Body of pancreas (tissue), 4 donors: Measurements from ENCODE around the gene NCOR1.

Source experiments
- POLR2A ChIP-seq, 3 donors: fragments of 450-650 bp; IDR thresholded peaks; one replicate each; pipeline ENCODE4 v1.6.1; 2016; ENCODE audit warnings: antibody characterized with exemption in 3 of 3, mild to moderate bottlenecking in 2 of 3
- TF ChIP-seq, protein P1 (sequence below), 7 experiments: fragments of 450-650 bp in 4 of 7; fragments of 200-600 bp in 3 of 7; sonication (generic) in 3 of 7; IDR thresholded peaks; one replicate each; pipeline ENCODE4 v1.5.1; 2016 to 2019; ENCODE audit warnings: antibody characterized with exemption in 7 of 7

GRCh38 chr17:15999974-16000827, 215.1 kb downstream of the NCOR1 start:
- TF ChIP-seq, protein P1, sequence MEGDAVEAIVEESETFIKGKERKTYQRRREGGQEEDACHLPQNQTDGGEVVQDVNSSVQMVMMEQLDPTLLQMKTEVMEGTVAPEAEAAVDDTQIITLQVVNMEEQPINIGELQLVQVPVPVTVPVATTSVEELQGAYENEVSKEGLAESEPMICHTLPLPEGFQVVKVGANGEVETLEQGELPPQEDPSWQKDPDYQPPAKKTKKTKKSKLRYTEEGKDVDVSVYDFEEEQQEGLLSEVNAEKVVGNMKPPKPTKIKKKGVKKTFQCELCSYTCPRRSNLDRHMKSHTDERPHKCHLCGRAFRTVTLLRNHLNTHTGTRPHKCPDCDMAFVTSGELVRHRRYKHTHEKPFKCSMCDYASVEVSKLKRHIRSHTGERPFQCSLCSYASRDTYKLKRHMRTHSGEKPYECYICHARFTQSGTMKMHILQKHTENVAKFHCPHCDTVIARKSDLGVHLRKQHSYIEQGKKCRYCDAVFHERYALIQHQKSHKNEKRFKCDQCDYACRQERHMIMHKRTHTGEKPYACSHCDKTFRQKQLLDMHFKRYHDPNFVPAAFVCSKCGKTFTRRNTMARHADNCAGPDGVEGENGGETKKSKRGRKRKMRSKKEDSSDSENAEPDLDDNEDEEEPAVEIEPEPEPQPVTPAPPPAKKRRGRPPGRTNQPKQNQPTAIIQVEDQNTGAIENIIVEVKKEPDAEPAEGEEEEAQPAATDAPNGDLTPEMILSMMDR (IDR thresholded peaks at IDR 0.05): no peak
- TF ChIP-seq POLR2A (IDR thresholded peaks at IDR 0.05): no peak
